HG03095 (cell line): ENCODE results near the gene AP5B1.

Experiments
- ATAC-seq: cut with Tn5 transposase; IDR thresholded peaks from one replicate; pipeline ENCODE4 v1.9.1; 2021; ENCODE audit warnings: moderate library complexity; ENCODE audit not compliant: unreplicated experiment

The AP5B1 gene

GRCh38 chr11:65802841-65803240 is 22.1 kb upstream of the AP5B1 start:
- peak; percentile 90 for ATAC-seq

- ATAC-seq = no peak
Measured at GRCh38 chr11:65801153-65801987, 20.6 kb upstream of the AP5B1 start.

- ATAC-seq = no peak
Measured at GRCh38 chr11:65798882-65799281, 18.1 kb upstream of the AP5B1 start.

GRCh38 chr11:65797711-65798110 is 16.9 kb upstream of the AP5B1 start:
- no peak for ATAC-seq

GRCh38 chr11:65796726-65797601 is 16.2 kb upstream of the AP5B1 start:
- no peak for ATAC-seq

GRCh38 chr11:65794570-65795510 is 14.1 kb upstream of the AP5B1 start:
- ATAC-seq = no peak

GRCh38 chr11:65793625-65794400 is 13.0 kb upstream of the AP5B1 start:
- ATAC-seq = no peak

GRCh38 chr11:65793144-65793581 is 12.4 kb upstream of the AP5B1 start:
- ATAC-seq = no peak

GRCh38 chr11:65792456-65792855 is 11.7 kb upstream of the AP5B1 start:
- ATAC-seq = no peak

GRCh38 chr11:65791719-65792213 is 11.0 kb upstream of the AP5B1 start:
- peak; percentile 77 for ATAC-seq

- ATAC-seq = no peak
Measured at GRCh38 chr11:65790902-65791650, 10.3 kb upstream of the AP5B1 start.

- no peak for ATAC-seq
Measured at GRCh38 chr11:65790104-65790901, 9.5 kb upstream of the AP5B1 start.

- no peak for ATAC-seq
Measured at GRCh38 chr11:65789230-65790103, 8.7 kb upstream of the AP5B1 start.

- no peak for ATAC-seq
Measured at GRCh38 chr11:65788821-65789220, 8.0 kb upstream of the AP5B1 start.

- ATAC-seq = no peak
Measured at GRCh38 chr11:65787649-65788622, 7.2 kb upstream of the AP5B1 start.
